Measurements from ENCODE around the gene ZNF268.

DNA sequence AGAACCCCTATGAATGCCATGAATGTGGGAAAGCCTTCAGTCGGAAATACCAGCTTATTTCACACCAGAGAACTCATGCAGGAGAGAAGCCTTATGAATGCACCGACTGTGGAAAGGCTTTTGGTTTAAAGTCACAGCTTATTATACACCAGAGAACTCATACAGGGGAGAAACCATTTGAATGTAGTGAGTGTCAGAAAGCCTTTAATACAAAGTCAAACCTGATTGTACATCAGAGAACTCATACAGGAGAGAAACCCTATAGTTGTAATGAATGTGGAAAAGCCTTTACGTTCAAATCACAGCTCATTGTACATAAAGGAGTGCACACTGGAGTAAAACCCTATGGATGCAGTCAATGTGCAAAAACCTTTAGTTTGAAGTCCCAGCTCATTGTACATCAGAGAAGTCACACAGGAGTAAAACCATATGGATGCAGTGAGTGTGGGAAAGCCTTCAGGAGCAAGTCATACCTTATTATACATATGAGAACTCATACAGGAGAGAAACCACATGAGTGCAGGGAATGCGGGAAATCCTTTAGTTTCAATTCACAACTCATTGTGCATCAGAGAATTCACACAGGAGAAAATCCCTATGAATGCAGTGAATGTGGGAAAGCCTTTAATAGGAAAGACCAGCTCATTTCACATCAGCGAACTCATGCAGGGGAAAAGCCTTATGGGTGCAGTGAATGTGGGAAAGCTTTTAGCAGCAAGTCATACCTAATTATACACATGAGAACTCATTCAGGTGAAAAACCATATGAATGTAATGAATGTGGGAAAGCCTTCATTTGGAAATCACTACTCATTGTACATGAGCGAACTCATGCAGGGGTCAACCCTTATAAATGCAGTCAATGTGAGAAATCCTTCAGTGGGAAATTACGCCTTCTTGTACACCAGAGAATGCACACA, 22.3 kb downstream of the ZNF268 start:
- TF ChIP-seq, protein P1, sequence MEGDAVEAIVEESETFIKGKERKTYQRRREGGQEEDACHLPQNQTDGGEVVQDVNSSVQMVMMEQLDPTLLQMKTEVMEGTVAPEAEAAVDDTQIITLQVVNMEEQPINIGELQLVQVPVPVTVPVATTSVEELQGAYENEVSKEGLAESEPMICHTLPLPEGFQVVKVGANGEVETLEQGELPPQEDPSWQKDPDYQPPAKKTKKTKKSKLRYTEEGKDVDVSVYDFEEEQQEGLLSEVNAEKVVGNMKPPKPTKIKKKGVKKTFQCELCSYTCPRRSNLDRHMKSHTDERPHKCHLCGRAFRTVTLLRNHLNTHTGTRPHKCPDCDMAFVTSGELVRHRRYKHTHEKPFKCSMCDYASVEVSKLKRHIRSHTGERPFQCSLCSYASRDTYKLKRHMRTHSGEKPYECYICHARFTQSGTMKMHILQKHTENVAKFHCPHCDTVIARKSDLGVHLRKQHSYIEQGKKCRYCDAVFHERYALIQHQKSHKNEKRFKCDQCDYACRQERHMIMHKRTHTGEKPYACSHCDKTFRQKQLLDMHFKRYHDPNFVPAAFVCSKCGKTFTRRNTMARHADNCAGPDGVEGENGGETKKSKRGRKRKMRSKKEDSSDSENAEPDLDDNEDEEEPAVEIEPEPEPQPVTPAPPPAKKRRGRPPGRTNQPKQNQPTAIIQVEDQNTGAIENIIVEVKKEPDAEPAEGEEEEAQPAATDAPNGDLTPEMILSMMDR (IDR thresholded peaks at IDR 0.05): no peak
- TF ChIP-seq EP300 (IDR thresholded peaks at IDR 0.05) (no peak), POLR2A (IDR thresholded peaks at IDR 0.05) (no peak)
